HepG2 (cell line): ENCODE results near the gene RPTOR. TPM values are rescaled to one million over a fixed set of nuclear protein-coding genes. Genes with fewer than 3 reads are reported as not detected.

Experiments used
- ATAC-seq: fragments of 200-7000 bp; cut with Tn5 transposase; 3 replicates; pipeline ENCODE4 v1.9.1; 2020; ENCODE audit warnings: mild to moderate bottlenecking, moderate library complexity
- BruUV-seq: library from RNA; stranded (reverse); fragments of 400-500 nt; replicated peaks from 2 replicates; lab custom pipeline; 2021; lab: Mats Ljungman, UMichigan
- CTCF ChIA-PET: fragments of 300-600 bp; formaldehyde crosslinking; extraction: SDS; loops from one replicate; lab custom pipeline; 2021; ENCODE audit warnings: low total read pairs, inconsistent platforms, low intra/inter-chr PET ratio; lab: Yijun Ruan, JAX
- POLR2A ChIA-PET: fragments of 350-600 bp; sonication (Branson Sonifier 250); formaldehyde crosslinking; loops from one replicate; lab custom pipeline; 2020; ENCODE audit warnings: antibody characterized with exemption, inconsistent platforms; lab: Yijun Ruan, JAX
- DNase-seq: peaks from one replicate; pipeline ENCODE4 v3.0.0-alpha.2; 2015; ENCODE audit warnings: low spot score
- FAIRE-seq: peaks from 3 replicates; lab custom pipeline; 2011; peaks lifted over from hg19 to GRCh38; lab: Jason Lieb, UNC
- H2AFZ ChIP-seq: one replicate; pipeline ENCODE4 v1.6.1; 2011; ENCODE audit warnings: low read length, inconsistent platforms
- H3K27ac ChIP-seq: fragments of 300-600 bp; 3 replicates; pipeline ENCODE4 v1.8.0; 2011; ENCODE audit warnings: mixed run types, mild to moderate bottlenecking, mixed read lengths, low read length, inconsistent platforms; ENCODE audit not compliant: insufficient read depth; ENCODE audit errors: extremely low read length
- H3K27me3 ChIP-seq, 2 experiments: fragments of 200-600 bp in 1 of 2; 2 replicates in 1 of 2; 3 replicates in 1 of 2; pipeline versions ENCODE4 v1.6.0 to v1.8.0; 2011; ENCODE audit warnings: low read length in 2 of 2, mild to moderate bottlenecking in 2 of 2, moderate library complexity in 2 of 2, inconsistent platforms in 1 of 2; ENCODE audit not compliant: insufficient read depth in 2 of 2, control insufficient read depth in 1 of 2
- H3K36me3 ChIP-seq, 2 experiments: fragments of 200-600 bp in 1 of 2; replicated peaks in 1 of 2; 2 replicates in 1 of 2; 3 replicates in 1 of 2; pipeline versions ENCODE4 v1.5.1 to v1.8.0; 2011; ENCODE audit warnings: low read length in 2 of 2, inconsistent platforms in 1 of 2; ENCODE audit not compliant: insufficient read depth in 2 of 2, control insufficient read depth in 1 of 2
- H3K4me1 ChIP-seq: 2 replicates; pipeline ENCODE4 v1.5.1; 2012; ENCODE audit warnings: low read length, inconsistent platforms; ENCODE audit not compliant: insufficient read depth
- H3K4me2 ChIP-seq: 2 replicates; pipeline ENCODE4 v1.6.0; 2011; ENCODE audit warnings: low read depth, low read length, inconsistent platforms
- H3K4me3 ChIP-seq, 3 experiments: fragments of 200-600 bp in 1 of 3; sonication (generic), shearing (Covaris generic) in 1 of 3; replicated peaks in 1 of 3; 2 replicates each; pipeline ENCODE4 v1.5.1; 2011 to 2016; ENCODE audit warnings: low read length in 3 of 3, inconsistent platforms in 2 of 3, low read depth in 2 of 3, mild to moderate bottlenecking in 2 of 3, control low read depth in 1 of 3, mixed read lengths in 1 of 3; ENCODE audit not compliant: insufficient read depth in 1 of 3
- H3K79me2 ChIP-seq: one replicate; pipeline ENCODE4 v1.6.1; 2011; ENCODE audit warnings: low read length, inconsistent platforms; ENCODE audit not compliant: insufficient read depth
- H3K9ac ChIP-seq: 2 replicates; pipeline ENCODE4 v1.6.0; 2011; ENCODE audit warnings: mild to moderate bottlenecking, low read depth, low read length, inconsistent platforms; ENCODE audit not compliant: insufficient read depth
- H3K9me3 ChIP-seq: 2 replicates; pipeline ENCODE4 v1.5.1; 2012; ENCODE audit warnings: mild to moderate bottlenecking, low read length
- H4K20me1 ChIP-seq: 2 replicates; pipeline ENCODE4 v1.6.0; 2011; ENCODE audit warnings: inconsistent platforms, mild to moderate bottlenecking, low read length, moderate library complexity; ENCODE audit not compliant: insufficient read depth
- GATAD1 ChIP-seq: IDR thresholded peaks from 2 replicates; pipeline ENCODE4 v1.6.1; 2016; ENCODE audit warnings: missing genetic modification reagents, missing compliant biosample characterization
- SNAPC5 ChIP-seq: sonication (generic); formaldehyde crosslinking; IDR thresholded peaks from 2 replicates; pipeline ENCODE4 v1.8.1; 2023; ENCODE audit warnings: mild to moderate bottlenecking, missing genetic modification reagents, borderline replicate concordance
- ZKSCAN1 ChIP-seq: fragments of 150-350 bp; IDR thresholded peaks from 2 replicates; pipeline ENCODE4 v1.6.1; 2014; ENCODE audit warnings: low read length
- ZNF773 ChIP-seq: sonication (generic); formaldehyde crosslinking; IDR thresholded peaks from 2 replicates; pipeline ENCODE4 v1.4.0; 2020; ENCODE audit warnings: missing genetic modification reagents, borderline replicate concordance
- WGBS: methylation state at CpG from one replicate; pipeline ENCODE4 v1.1.6; 2017; ENCODE audit warnings: low lambda C conversion rate; 5-methylcytosine and 5-hydroxymethylcytosine counted together
- in situ Hi-C: cut with HindIII; loops from 2 replicates; pipeline ENCODE4 v1.10.0; 2017; ENCODE audit warnings: low pct_unique_long_range_greater_than_20kb; ENCODE audit not compliant: extremely low pct_ligation_motif_present
- intact Hi-C: fragments of 100-400 bp; cut with micrococcal nuclease; formaldehyde crosslinking; loops from one replicate; pipeline ENCODE4 v1.10.0; 2022; ENCODE audit not compliant: unreplicated experiment
- polyA plus RNA-seq, 8 experiments: library from polyadenylated mRNA; depleted of rRNA in 3 of 8; stranded (reverse) in 7 of 8; unstranded in 1 of 8; fragments of >200 nt; fragmentation: Illumina TruSeq in 4 of 8; extraction: Trizol in 4 of 8; gene quantifications; 2 replicates each; pipeline versions ENCODE4 v1.2.1 to v1.2.3, GENCODE V29; 2011 to 2016; ENCODE audit warnings: low read depth in 4 of 8, missing spikeins in 1 of 8, mixed read lengths in 1 of 8; ENCODE audit not compliant: insufficient read depth in 1 of 8
- total RNA-seq, 5 experiments: library from RNA; depleted of rRNA; stranded (reverse); fragments of >200 nt; fragmentation: Illumina TruSeq; extraction: Trizol; gene quantifications; 2 replicates each; pipeline ENCODE4 v1.2.3, GENCODE V29; 2016; ENCODE audit warnings: low read depth in 1 of 5
- TF ChIP-seq, protein P1 (sequence below): IDR thresholded peaks from 2 replicates; pipeline ENCODE4 v1.6.1; 2018; ENCODE audit warnings: missing genetic modification reagents

The RPTOR gene
- total and polyA plus RNA-seq, 2 of the 13 experiments (the other 11 are each of a cell fraction or from before 2014, with no cell fraction given) = 6.6 to 25.3 TPM

GRCh38 chr17:80878876-80879722, 334.5 kb downstream of the RPTOR start (continued):
- TF ChIP-seq, protein P1, sequence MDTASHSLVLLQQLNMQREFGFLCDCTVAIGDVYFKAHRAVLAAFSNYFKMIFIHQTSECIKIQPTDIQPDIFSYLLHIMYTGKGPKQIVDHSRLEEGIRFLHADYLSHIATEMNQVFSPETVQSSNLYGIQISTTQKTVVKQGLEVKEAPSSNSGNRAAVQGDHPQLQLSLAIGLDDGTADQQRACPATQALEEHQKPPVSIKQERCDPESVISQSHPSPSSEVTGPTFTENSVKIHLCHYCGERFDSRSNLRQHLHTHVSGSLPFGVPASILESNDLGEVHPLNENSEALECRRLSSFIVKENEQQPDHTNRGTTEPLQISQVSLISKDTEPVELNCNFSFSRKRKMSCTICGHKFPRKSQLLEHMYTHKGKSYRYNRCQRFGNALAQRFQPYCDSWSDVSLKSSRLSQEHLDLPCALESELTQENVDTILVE (CRISPR knock-in tag) = no peak
- TF ChIP-seq ZNF773 (CRISPR knock-in tag) = no peak
- TF ChIP-seq SNAPC5 (CRISPR knock-in tag) = no peak

DNA sequence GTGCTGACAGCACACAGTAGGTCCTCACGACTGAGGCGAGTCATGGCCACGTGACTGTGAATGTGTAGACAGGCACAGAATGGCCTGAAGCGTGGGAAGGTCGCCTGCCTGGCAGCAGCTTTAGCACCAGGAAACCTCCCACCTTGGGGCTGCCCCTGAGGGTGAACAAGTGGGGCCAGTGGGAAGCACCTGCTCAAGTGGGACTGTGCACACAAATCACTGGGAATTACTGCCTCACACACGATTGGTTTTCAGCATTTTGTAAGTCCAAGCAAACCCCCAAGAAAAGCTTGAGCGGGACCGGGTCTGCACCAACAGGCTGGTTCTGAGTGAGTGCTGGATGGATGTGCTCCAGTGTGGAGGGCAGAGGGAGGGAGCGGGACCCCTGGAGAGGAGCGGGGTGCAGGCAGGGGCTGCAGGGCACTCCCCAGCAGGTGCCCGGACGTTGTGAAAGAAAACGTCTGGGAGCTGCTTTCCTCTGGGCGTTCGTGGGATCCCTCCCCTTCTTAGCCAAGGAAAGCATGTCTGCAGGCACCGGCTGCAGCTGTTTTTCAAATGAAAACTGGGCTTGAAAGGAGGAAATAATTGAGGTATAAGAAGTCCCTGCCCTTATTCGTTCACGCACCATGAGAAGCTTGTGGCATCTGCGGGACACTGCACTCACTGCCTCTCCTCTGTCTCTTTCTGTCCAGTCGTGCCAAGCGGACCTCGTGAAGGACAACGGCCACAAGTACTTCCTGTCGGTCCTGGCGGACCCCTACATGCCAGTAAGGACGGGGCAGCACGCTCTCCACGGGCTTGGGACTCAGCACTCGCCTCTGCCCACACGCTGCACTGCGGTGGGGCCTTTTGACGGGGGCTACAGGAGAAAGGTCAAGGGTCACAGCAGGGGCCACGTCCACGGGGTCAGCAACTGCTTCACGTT, 335.3 kb downstream of the RPTOR start:
- no peak for ATAC-seq
- H4K20me1 ChIP-seq = no peaks in the 10 kb centered on the region
- in situ Hi-C loops (no loop called here), intact Hi-C loops (no loop called here)
- no TSS peak for BruUV-seq
- no peak for DNase-seq
- peaks cover 35 to 53% of the 10 kb centered on the region in 2 experiments for H3K36me3 ChIP-seq
- TF ChIP-seq ZKSCAN1 = peak; percentile 88
- TF ChIP-seq GATAD1 (CRISPR knock-in tag) = no peak
- H3K4me2 ChIP-seq = no peak overlapping the region
- no peak for FAIRE-seq
- no peaks in the 10 kb centered on the region for H3K79me2 ChIP-seq
- H3K4me1 ChIP-seq = no peaks in the 10 kb centered on the region
- no peaks in the 10 kb centered on the region for H3K27me3 ChIP-seq
- no peak overlapping the region for H3K9ac ChIP-seq
- no peak overlapping the region for H3K4me3 ChIP-seq
- H2AFZ ChIP-seq = no peak overlapping the region
- ChIA-PET CTCF (no interaction called here), POLR2A (no interaction called here)
- no peak overlapping the region for H3K27ac ChIP-seq
- 96% methylated on average over 35 of the region's 35 CpGs for WGBS
- no peaks in the 10 kb centered on the region for H3K9me3 ChIP-seq
